ENCODE measurements around the gene RPS5. TPM values are rescaled to one million over a fixed set of nuclear protein-coding genes. Genes with fewer than 3 reads are reported as not detected.
"Not testable (repeated sequence)": the region's sequence is repeated elsewhere in the genome, so short reads cannot be mapped to it uniquely, and the experiment has no call there.

The RPS5 gene
- total RNA-seq, 1 donor from 2014 or later: 571 TPM

- no peak for TF ChIP-seq CTCF (IDR thresholded peaks at IDR 0.05; ENCODE audit: partially characterized antibody, unreplicated experiment)
- no peak for DNase-seq
- no peaks in the 10 kb centered on the region for H3K36me3 Mint-ChIP-seq (ENCODE audit: unreplicated experiment)
- H3K27me3 Mint-ChIP-seq (ENCODE audit: unreplicated experiment): peaks cover 2% of the 10 kb centered on the region
- no peaks in the 10 kb centered on the region for H3K4me1 Mint-ChIP-seq (ENCODE audit: low read depth, unreplicated experiment)
- no peak overlapping the region for H3K27ac Mint-ChIP-seq (ENCODE audit: unreplicated experiment)
- peaks cover 10% of the 10 kb centered on the region for H3K9me3 Mint-ChIP-seq (ENCODE audit: unreplicated experiment)
- peak overlapping the region; percentile 96 for H3K4me3 Mint-ChIP-seq (ENCODE audit: unreplicated experiment)
These were observed 13.3 kb downstream of the RPS5 start for GRCh38 chr19:58400316-58400915.

- H3K27ac Mint-ChIP-seq (ENCODE audit: unreplicated experiment): no peak overlapping the region
- peak overlapping the region; percentile 96 for H3K4me3 Mint-ChIP-seq (ENCODE audit: unreplicated experiment)
- H3K27me3 Mint-ChIP-seq (ENCODE audit: unreplicated experiment): peaks cover 2% of the 10 kb centered on the region
- H3K36me3 Mint-ChIP-seq (ENCODE audit: unreplicated experiment): no peaks in the 10 kb centered on the region
- peaks cover 7% of the 10 kb centered on the region for H3K9me3 Mint-ChIP-seq (ENCODE audit: unreplicated experiment)
- no peak for TF ChIP-seq CTCF (IDR thresholded peaks at IDR 0.05; ENCODE audit: partially characterized antibody, unreplicated experiment)
- DNase-seq: peak; percentile 99
- H3K4me1 Mint-ChIP-seq (ENCODE audit: low read depth, unreplicated experiment): no peaks in the 10 kb centered on the region
These were observed 14.1 kb downstream of the RPS5 start for GRCh38 chr19:58400916-58401839.

GRCh38 chr19:58401840-58402421 lies 14.9 kb downstream of the RPS5 start:
- Mint-ChIP-seq H3K9me3 (ENCODE audit: unreplicated experiment) (peaks cover 13% of the 10 kb centered on the region), H3K4me1 (ENCODE audit: low read depth, unreplicated experiment) (peaks cover 2% of the 10 kb centered on the region), H3K36me3 (ENCODE audit: unreplicated experiment) (no peaks in the 10 kb centered on the region), H3K27ac (ENCODE audit: unreplicated experiment) (no peak overlapping the region), H3K27me3 (ENCODE audit: unreplicated experiment) (peaks cover 6% of the 10 kb centered on the region), H3K4me3 (ENCODE audit: unreplicated experiment) (peak overlapping the region; percentile 96)
- DNase-seq: no peak
- peak; percentile 21 for TF ChIP-seq CTCF (IDR thresholded peaks at IDR 0.05; ENCODE audit: partially characterized antibody, unreplicated experiment)

- not testable (repeated sequence) for H3K27ac Mint-ChIP-seq (ENCODE audit: unreplicated experiment); H3K4me1 Mint-ChIP-seq (ENCODE audit: low read depth, unreplicated experiment); H3K4me3 Mint-ChIP-seq (ENCODE audit: unreplicated experiment); DNase-seq; H3K36me3 Mint-ChIP-seq (ENCODE audit: unreplicated experiment)
- peaks cover 14% of the 10 kb centered on the region for H3K9me3 Mint-ChIP-seq (ENCODE audit: unreplicated experiment)
- H3K27me3 Mint-ChIP-seq (ENCODE audit: unreplicated experiment): peaks cover 12% of the 10 kb centered on the region
These were observed 16.9 kb downstream of the RPS5 start for GRCh38 chr19:58403920-58404478.

GRCh38 chr19:58406818-58407657 lies 20.0 kb downstream of the RPS5 start:
- peaks cover 16% of the 10 kb centered on the region for H3K9me3 Mint-ChIP-seq (ENCODE audit: unreplicated experiment)
- peak; percentile 33 for TF ChIP-seq CTCF (IDR thresholded peaks at IDR 0.05; ENCODE audit: partially characterized antibody, unreplicated experiment)
- H3K4me1 Mint-ChIP-seq (ENCODE audit: low read depth, unreplicated experiment): peaks cover 11% of the 10 kb centered on the region
- H3K36me3 Mint-ChIP-seq (ENCODE audit: unreplicated experiment): no peaks in the 10 kb centered on the region
- H3K27ac Mint-ChIP-seq (ENCODE audit: unreplicated experiment): no peak overlapping the region
- H3K4me3 Mint-ChIP-seq (ENCODE audit: unreplicated experiment): peak overlapping the region; percentile 90
- DNase-seq: no peak
- peaks cover 14% of the 10 kb centered on the region for H3K27me3 Mint-ChIP-seq (ENCODE audit: unreplicated experiment)

Measured in glutamatergic neuron (in vitro differentiated cells).